HL-60/S4 (cell line): Measurements from ENCODE around the gene EIF1AD.

Experiments
- in situ Hi-C: fragments of 300-500 bp; cut with MboI; formaldehyde crosslinking; loops from 2 replicates; pipeline ENCODE4 v1.14.3; 2022; ENCODE audit warnings: low sequenced_read_pairs

The EIF1AD gene

DNA sequence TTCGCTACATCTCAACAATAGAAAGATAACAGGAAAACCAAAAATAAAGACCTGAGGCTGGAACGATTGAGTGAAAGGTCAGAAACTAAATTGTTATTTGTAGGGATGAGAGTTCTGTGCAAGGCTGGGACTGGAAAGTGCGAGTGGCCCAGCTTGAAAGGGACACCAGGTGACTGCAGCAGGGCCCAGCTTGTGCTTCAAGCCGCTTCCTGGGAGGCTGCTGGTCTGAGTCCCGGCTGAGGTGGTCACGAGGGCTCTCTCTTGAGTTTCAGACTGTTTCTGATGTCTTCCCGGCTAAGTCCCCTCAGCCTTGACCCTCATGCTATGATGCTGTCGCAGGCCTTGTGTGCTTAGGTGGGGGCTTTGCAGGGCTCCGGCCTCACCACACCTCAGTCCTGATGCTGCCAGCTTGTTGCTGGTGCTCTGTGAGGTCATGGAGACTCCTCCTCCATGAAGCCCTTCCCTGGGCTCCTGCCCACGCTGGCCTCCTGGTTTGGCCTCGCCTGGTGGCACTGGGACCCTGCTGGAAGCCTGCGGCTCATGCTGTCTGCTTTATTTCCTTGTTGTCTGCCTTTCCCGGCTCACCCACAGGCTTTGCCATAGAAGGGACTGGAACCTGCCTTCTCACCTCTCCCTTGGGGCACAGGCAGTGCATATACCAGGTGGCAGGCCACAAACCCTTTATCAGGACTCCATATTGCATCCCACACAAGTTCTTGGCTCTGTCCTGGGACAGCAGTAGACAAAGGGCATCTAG is 4.4 kb upstream of the EIF1AD start:
- in situ Hi-C loops, result no loop called here

DNA sequence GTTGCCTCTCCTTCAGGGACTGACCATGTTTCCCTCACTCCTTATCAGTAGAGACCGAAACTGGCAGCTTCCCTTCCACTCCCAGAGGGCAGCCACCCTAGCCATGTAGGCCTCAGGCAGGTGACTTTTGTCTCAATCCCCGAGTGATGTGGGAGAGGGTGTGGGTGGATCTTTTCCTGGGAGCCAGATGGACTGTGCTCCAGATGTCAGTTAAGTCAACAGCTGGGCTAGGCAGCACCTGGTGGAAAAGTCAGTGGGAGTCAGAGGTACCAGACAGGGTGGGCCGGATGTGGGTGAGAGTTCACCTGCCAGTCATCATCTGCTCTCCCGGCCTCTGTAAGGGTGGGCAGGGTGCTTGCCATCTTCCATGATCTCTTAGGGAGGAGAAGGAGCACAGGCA is 2.2 kb upstream of the EIF1AD start:
- in situ Hi-C loops, result no loop called here

DNA sequence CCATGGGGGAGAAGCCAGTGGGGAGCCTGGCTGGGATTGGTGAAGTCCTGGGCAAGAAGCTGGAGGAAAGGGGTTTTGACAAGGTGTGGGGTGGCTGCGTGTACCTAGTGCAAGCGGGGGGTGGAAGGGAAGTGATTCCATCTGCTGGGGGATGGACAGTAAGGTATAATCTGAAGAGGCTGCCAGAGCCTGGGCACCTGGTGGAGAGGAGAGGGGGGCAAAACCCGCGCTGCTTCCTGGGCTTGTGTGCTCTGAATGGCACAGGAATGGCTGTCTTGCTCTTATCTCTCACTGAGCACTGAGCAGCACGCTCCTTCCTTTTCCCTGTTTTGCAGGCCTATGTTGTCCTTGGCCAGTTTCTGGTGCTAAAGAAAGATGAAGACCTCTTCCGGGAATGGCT is 1.3 kb upstream of the EIF1AD start:
- in situ Hi-C loops, result no loop called here

DNA sequence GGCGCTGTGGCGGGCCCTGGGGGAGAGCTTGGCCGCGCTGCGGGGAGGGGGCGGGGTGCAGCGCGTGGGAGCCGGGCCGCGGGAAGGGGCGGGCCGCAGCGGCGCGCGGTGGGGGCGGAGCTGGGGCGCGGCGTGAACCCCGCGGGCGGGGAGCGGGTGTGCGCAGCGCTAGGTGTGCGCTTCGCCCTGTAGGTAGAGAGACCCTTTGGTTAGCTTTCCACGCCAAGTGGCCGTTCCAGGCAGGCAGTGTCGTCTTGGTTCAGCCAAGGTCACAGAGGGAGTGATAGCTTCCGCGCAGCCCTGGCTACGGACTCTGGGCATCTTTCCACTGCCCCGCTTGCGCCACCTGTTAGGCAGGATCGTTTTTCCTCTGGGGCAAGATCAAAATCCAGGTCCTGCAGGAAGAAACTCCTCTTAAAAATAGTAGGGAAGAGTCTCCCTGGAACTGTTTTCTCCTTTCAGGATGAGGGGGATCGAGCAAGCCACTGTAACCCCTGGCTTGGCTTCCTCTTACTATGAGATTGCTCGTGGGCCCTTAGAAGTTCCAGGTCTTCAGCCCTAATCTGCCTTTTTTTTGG is 780 bp upstream of the EIF1AD start:
- in situ Hi-C loops, result no loop called here

DNA sequence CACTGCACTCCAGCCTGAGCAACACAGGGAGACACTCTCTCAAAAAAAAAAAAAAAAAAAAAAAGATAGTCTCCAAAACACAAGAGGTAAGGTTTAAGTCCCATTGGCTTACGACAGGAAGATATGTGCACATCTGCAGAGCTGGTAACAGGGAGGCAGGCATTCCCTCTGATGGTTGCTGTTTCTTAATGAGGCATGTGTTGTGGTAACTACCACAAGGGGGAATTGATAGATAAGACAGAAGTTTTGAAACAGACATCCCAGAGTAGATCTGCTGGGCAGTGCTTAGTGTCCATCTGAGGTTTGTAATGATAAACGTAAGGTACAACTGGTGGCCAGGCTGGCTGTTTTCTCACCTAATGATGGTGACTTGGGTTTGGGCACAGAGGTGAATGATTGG is 4.7 kb downstream of the EIF1AD start:
- in situ Hi-C loops, result no loop called here

DNA sequence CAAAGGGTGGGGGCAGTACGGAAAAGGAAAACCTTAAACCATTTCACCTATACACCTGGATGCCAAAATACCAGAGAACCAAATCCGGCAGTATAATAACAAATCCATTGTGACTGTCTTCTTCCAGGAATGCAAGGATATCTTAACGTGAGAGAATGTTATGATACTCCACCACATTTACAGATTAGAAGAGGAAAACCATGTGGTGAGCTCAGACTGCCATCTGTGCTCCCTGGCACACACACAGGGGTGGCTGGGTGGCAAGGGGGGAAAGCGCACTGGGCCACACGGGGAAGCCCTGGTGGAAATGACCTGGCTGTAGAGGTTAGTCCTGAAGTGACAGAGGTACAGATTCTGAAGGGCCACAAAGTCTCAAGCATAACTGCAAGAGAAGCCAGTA is 9.9 kb downstream of the EIF1AD start:
- in situ Hi-C loops, result no loop called here

DNA sequence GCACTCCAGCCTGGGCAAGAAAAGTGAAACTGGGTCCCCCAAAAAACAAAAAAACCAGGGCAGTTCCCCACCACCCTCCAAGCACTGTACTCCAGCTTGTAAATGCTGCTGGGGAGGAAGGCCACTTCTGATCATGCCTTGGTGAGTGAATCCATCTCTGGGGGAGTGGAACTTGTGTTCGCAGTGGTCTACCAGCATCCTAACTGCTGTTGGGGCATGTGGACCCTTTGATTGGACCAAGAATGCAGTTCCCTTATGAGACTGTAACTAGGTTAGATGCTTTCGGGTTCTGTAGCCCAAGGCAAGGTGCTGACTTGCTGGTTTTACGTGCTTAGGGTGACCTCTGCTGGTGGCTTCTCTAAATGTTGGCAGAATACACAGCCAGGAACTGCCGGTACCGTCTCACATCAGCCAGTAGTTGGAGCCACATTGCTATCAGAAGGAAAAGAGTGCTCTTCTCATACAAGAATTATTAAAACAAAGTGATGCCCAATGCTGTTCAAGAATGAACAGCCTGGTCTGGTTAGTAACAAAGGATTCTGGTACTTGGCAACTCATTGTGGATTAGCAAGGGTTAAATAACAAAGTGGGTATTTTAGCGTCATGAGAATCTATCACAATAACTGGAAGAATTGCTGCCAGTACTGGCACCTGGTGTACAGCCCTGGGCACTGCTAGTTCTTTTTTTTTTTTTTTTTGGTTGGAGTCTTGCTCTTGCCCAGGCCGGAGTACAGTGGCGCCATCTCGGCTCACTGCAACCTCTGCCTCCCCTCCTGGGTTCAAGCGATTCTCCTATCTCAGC is 13.0 kb downstream of the EIF1AD start:
- in situ Hi-C loops, result loop anchor here (10.0 kb wide), 1 partner anchor 274 kb away; the partner anchor contains the start of gene KAT5

DNA sequence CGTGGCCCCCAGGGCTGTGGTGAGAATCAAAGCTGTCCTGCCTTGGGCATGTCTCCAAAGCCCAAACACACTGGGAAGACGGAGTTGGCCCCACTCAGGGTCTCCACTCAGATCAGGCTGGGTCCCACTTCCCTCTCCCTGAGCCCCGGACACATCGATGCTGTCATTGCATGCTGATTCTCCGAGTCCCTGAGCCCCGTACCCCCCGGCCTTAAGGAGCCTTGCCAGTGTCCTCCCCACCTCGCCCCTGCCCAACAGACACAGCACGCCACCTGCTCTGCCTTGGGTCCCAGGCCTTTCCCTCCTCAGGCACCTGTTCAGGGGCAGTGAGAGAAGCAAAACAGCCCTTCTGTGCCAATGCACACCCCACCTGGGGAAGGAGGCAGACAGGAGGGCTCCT is 14.6 kb downstream of the EIF1AD start:
- in situ Hi-C loops, result loop anchor here (10.0 kb wide), 1 partner anchor 273 kb away; the partner anchor contains the start of gene KAT5

DNA sequence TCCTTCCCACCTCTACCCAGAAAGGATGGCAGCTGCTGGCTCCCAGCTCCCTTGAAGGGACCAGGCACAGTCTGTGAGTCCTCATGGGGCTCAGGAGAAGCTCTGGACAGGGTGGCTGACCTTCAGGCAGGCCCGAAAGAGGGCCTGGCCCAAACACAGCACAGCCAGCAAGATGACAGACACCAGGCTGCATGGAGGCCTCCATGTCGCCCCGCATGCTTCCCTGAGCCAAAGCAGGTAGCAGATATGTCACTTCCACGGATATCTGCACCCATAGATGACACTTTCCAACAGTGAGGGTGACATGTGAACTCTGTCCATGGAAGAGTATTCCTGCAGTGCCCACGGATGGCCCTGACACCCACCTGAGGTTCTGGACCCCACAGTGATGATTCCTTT is 18.4 kb downstream of the EIF1AD start:
- in situ Hi-C loops, result loop anchor here (10.0 kb wide), 1 partner anchor 269 kb away; the partner anchor contains the start of gene KAT5

DNA sequence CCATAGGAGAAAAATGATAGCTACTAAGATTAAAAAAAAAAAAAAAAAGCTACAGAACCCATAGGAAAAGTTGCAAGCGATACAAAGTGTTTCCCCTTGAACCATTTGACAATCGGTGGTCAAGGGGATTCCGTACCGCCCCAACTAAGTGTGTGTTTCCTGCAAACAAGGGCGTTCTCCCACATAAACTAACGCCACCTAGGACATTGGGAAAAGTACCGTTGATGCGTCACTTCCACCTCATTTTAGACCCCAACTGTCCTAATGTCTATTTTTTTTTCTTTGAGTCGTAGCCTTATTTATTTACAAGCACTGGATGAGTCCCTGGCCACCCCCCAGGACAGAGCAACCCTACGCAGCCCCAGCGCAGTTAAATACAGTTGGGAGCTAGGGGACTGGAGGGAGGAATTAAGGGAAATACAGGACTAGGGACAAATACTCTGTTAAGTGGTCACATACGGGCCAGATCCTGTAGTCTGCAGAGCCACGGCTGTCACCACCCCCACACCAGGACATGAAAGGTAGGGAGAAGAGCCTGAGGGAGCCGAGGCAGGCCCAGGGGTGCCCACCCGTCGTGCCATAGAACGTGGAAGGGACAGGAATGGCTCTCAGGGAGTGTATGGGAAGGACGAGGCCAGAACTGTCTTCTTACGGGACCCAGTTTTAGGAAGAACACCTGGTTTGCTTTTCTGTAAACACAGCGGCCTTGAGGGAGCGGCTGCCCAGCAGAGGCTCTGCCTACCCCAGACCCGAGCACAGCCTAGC is 19.0 kb downstream of the EIF1AD start:
- in situ Hi-C loops, result loop anchor here (10.0 kb wide), 1 partner anchor 268 kb away; the partner anchor contains the start of gene KAT5

DNA sequence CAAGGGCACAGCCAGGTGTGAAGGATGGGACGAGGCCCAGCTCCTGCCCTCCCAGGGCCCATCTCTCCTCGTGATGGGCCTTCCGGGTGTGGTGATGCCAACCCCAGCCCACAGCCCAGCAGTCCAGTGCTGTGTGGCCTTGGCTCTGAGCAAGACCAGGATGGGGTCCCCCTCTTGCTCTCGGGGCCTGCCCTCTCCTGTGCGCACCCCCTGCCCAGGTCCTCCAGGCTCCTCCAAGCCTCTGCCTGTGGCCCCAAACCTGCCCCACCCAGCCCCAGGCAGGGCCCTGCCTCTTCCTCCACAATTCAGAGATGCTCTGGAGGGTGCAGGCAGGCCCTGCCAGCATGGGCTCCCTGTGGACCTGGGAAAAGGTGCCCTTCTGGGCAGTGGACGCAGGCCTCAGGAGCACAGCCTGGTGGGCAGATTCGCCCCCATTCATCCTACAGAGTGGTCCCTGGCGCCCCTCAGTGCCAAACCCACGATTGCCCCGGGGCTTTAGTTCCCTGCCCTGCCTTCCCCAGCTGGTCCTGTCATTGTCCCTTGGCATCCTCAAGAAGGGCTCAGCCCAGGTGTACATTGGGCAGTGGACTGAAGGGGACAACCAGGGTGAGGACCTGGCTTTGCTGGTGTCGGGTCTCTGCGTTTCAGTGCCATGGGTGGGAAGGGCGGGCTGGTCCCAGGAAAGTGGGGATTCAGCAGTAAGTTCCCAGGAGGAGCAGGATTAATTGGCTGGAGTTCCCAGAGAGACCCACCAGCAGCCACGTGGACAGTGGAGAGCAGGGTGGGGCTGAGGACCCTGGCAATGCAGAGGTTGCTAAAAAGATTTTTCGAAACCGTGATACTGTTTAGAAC is 19.8 kb downstream of the EIF1AD start:
- in situ Hi-C loops, result loop anchor here (10.0 kb wide), 1 partner anchor 267 kb away; the partner anchor contains the start of gene KAT5

DNA sequence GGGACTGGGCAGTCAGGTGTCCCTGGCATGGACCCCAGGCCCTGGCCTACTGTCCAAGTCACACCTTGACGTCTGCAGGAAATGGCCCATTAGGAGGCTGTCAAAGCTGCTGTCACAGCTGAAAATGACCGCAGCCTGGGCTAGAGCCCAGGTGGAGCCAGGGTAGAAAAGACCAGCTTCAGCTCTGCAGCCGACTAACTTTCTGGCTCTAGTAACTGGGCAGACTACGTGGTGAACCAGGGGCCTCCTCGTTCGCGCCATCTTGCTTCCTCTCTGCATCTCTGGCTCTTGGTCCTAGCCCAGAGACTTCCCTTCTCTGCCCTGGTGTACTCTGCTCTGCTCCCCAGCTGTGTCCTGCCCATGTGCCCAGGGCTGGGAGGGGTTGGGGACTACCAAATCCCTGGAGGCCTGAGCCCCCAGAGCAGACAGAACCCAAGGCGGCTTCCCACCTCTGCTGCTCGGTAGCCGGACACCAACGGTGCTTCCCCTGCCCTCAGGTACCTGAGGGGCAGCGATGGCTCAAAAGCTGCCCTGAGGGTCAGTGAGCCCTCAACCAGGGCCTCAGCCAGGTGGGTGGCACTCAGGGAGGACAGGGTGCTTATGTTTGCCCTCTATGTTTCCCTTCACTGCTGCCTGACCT is 20.7 kb downstream of the EIF1AD start:
- in situ Hi-C loops, result loop anchor here (10.0 kb wide), 1 partner anchor 266 kb away; the partner anchor contains the start of gene KAT5

DNA sequence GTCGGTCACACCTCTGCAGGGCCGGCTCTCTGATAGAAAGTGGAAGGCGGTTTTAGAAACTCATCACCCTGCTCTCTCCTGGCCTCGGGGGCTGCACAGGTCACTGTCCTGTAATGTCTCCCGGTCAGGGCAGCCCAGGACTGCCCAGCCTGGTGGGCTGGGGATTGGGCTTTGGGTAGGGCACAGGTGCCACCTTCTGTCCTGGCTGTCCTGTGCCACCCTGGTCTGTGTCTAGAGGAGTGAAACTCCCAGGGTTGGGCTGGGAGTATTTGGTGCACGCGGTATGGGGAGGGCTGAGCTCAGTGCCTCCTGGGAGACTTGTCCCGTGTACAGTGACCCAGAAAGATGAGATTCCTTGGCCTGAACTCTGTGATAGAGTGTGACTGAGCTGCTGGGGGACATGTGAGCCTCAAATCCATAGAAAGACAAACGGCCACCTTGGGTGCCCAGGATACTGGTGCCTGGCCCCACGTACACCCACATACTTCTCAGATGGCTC is 22.6 kb downstream of the EIF1AD start:
- in situ Hi-C loops, result no loop called here

DNA sequence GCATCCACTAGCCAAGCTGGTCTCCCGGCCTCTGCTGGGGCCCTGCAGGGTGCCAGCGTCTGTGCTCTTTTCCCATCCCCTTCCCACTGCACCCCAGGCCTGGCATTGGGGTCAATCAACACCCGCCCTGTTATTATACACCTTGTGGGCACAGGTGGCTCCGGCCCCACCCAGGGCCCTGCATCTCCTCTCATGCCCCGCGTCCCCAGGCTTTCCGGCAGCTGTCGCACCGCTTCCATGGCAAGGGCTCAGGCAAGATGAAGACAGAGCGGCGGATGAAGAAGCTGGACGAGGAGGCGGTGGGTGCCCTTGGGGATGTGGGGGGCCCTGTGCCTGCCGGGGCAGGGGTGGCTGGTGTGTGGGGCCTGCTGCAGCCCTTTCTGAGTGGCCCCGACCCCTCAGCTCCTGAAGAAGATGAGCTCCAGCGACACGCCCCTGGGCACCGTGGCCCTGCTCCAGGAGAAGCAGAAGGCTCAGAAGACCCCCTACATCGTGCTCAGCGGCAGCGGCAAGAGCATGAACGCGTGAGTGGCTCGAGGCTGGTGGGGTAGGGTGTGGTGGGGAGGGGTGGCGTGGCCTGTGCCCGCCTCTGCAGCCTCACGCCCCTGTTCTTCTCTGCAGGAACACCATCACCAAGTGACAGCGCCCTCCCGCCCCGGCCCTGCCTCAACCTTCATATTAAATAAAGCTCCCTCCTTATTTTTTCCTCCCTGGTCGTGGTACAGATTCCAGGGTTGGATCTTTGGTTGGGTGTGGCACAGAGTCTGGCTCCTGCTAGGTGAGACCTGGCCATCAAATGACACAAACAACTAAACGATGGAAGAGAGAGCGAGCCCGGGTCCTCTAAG is 23.3 kb downstream of the EIF1AD start:
- in situ Hi-C loops, result no loop called here

DNA sequence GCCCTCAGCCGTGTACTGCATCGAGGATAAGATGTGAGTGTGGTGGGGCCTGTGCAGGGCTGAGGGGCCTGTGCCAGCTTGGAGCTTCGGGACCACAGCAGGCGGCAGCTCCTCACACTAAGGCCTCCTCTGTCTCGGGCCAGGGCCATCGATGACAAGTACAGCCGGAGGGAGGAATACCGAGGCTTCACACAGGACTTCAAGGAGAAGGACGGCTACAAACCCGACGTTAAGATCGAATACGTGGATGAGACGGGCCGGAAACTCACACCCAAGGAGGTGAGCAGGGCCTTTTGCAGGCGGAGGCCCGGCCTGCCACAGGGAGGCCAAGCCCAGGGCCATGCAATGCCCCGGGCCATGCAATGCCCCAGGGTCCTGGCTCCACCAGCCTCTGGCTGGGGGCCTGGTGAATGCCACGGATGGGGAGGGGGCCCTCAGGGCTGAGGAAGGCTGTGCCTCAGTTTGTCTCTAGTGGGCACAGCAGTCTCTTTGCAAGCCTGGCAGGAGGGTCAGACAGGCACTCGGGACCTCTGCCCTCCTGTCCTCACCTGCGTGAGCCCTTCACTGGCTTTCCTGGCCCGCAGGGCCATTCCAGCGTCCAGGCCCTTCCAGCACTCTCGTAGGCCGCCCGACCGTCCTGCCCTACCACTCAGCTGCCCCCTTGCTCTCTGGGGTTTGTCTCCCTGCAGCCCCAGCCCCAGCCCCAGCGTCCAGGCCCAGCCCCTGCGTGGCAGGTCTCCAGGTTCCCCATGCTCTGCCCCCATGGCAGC is 24.2 kb downstream of the EIF1AD start:
- in situ Hi-C loops, result no loop called here

DNA sequence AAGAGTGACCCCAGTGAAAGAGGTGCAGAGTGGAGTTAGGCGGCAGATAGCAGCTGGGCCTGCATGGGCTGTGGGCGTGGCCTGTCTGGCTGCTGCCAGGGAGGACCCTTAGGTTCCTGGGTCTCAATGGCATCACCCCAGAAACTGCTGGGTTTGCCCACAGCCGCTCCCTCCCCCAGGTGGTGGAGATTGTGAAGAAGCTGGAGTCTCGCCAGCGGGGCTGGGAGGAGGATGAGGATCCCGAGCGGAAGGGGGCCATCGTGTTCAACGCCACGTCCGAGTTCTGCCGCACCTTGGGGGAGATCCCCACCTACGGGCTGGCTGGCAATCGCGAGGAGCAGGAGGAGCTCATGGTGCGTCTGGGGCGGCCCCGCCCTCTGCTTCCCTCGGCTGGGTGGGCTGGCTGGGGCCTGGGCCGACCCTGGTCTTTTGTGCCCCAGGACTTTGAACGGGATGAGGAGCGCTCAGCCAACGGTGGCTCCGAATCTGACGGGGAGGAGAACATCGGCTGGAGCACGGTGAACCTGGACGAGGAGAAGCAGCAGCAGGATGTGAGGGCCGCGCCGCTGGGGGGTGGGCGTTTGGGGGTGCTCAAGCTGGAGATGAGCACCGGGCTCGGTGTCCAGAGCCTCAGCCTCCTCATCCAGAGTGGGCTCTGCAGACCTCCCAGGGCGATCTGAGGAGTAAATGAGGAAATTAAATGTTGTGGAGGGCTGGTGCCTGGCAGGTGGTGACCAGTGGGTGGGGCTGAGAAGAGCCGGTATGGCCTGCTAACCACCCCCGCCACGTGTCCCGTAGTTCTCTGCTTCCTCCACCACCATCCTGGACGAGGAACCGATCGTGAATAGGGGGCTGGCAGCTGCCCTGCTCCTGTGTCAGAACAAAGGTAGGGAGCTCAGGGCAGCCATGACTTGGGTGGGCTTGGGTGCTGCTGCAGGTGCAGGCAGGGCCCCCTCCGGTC is 25.5 kb downstream of the EIF1AD start:
- in situ Hi-C loops, result no loop called here
